BJ (cell line): ENCODE data around the gene LRP1B. TPM values are rescaled to one million over a fixed set of nuclear protein-coding genes. Genes with fewer than 3 reads are reported as not detected.

Experiments
- CTCF ChIA-PET: fragments of 350-600 bp; formaldehyde crosslinking; extraction: SDS; loops from one replicate; lab custom pipeline; 2021; ENCODE audit warnings: antibody characterized with exemption, inconsistent platforms; lab: Yijun Ruan, JAX
- POLR2A ChIA-PET: fragments of 300-600 bp; sonication (Branson Sonifier 250); formaldehyde crosslinking; extraction: SDS; loops from one replicate; lab custom pipeline; 2021; ENCODE audit warnings: antibody characterized with exemption; lab: Charles Lee
- DNase-seq: peaks from one replicate; pipeline ENCODE4 v3.0.0-alpha.2; 2011; ENCODE audit warnings: low read depth
- H3K27me3 ChIP-seq: 2 replicates; pipeline ENCODE4 v1.6.0; 2011; ENCODE audit warnings: low read length; ENCODE audit not compliant: control insufficient read depth, insufficient read depth
- H3K36me3 ChIP-seq: 2 replicates; pipeline ENCODE4 v1.5.1; 2011; ENCODE audit warnings: low read length; ENCODE audit not compliant: control insufficient read depth, insufficient read depth
- H3K4me3 ChIP-seq: 2 replicates; pipeline ENCODE4 v1.5.1; 2011; ENCODE audit warnings: low read depth, mild to moderate bottlenecking, control low read depth, low read length
- polyA plus RNA-seq: library from polyadenylated mRNA; depleted of rRNA; stranded (reverse); fragments of >200 nt; gene quantifications from 2 replicates; pipeline ENCODE4 v1.2.3, GENCODE V29; 2011
- TF ChIP-seq, protein P1 (sequence below): IDR thresholded peaks from 2 replicates; pipeline ENCODE4 v1.5.1; 2011; ENCODE audit warnings: low read depth, mild to moderate bottlenecking, control low read depth, inconsistent platforms, low read length, moderate library complexity; ENCODE audit not compliant: insufficient read depth

LRP1B gene
- polyA plus RNA-seq, 1 experiment = 0.04 TPM

DNA sequence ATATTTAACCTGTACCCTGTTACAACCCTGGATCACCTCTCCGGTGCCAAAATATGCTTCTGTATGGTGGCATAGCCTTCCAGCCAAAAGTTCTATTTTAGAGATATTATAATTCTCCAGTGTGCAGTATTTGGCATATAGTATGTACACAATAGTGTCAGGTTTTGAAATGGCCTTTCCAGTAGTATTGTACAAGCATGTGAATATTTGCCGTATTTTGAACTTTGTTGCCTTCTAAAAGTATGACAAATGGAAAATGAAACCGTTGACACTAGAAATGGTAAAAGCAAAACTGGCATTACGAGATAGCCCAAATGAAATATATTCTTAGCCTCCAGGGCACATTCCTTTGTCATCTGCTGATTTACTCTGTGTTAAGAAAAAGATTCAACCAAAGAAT lies 431.2 kb downstream of the LRP1B start:
- no peak for DNase-seq
- POLR2A ChIA-PET = no interaction called here
- H3K27me3 ChIP-seq = no peaks in the 10 kb centered on the region
- CTCF ChIA-PET = no interaction called here
- TF ChIP-seq, protein P1, sequence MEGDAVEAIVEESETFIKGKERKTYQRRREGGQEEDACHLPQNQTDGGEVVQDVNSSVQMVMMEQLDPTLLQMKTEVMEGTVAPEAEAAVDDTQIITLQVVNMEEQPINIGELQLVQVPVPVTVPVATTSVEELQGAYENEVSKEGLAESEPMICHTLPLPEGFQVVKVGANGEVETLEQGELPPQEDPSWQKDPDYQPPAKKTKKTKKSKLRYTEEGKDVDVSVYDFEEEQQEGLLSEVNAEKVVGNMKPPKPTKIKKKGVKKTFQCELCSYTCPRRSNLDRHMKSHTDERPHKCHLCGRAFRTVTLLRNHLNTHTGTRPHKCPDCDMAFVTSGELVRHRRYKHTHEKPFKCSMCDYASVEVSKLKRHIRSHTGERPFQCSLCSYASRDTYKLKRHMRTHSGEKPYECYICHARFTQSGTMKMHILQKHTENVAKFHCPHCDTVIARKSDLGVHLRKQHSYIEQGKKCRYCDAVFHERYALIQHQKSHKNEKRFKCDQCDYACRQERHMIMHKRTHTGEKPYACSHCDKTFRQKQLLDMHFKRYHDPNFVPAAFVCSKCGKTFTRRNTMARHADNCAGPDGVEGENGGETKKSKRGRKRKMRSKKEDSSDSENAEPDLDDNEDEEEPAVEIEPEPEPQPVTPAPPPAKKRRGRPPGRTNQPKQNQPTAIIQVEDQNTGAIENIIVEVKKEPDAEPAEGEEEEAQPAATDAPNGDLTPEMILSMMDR = no peak
- no peaks in the 10 kb centered on the region for H3K36me3 ChIP-seq
- H3K4me3 ChIP-seq = no peak overlapping the region

- Histone ChIP-seq H3K4me3 (no peak overlapping the region), H3K27me3 (no peaks in the 10 kb centered on the region), H3K36me3 (no peaks in the 10 kb centered on the region)
- no peak for DNase-seq
- ChIA-PET POLR2A (interaction anchor here (0.7 kb wide), 1 partner anchor 73 kb away, joined by 3 read pairs; no protein-coding TSS in a partner anchor), CTCF (interaction anchor here (0.6 kb wide), 1 partner anchor 835 kb away, joined by 4 read pairs; no protein-coding TSS in a partner anchor)
- TF ChIP-seq, protein P1 = no peak
Measured at GRCh38 chr2:141698500-141698899, 432.3 kb downstream of the LRP1B start.

DNA sequence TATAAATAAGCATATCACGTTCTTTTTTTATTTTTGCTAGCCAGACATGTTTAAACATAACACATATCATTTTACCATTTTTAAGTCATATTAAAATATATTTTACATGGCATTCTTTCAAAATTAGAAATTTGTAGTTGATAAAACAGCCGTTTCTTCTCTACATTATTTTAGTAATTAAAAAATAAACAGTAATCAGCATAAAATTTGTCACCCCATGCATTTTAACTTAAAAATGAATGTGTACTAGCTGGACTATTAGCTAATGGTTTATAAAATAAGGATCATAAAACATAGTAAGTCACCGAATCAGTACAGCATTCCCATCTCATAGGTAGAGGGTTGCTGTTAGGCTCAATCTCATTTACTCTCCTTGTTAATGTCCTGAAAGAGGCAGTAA lies 433.8 kb downstream of the LRP1B start:
- TF ChIP-seq, protein P1 = no peak
- CTCF ChIA-PET = no interaction called here
- no peak for DNase-seq
- H3K36me3 ChIP-seq = no peaks in the 10 kb centered on the region
- H3K27me3 ChIP-seq = no peaks in the 10 kb centered on the region
- H3K4me3 ChIP-seq = no peak overlapping the region
- POLR2A ChIA-PET = no interaction called here

DNA sequence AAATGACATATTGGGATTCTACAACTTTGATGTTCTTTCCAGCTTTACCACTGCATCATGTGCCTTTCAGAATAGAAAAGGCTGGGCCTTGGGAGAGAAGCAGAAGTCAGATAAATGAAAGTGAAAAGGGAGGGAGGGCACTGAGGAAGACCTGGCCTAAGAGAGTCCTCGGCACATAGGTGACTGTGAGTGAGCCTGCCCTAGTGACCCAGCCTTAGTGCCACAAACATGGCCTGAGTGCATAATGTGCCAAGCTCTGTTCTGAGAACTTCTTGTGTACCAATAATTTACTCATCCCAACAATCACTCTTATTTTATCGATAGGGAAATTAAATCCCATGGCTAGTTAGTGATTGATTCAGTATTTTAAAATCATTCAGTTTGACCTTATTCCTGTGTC lies 436.6 kb downstream of the LRP1B start:
- POLR2A ChIA-PET = no interaction called here
- no peaks in the 10 kb centered on the region for H3K36me3 ChIP-seq
- CTCF ChIA-PET = no interaction called here

DNA sequence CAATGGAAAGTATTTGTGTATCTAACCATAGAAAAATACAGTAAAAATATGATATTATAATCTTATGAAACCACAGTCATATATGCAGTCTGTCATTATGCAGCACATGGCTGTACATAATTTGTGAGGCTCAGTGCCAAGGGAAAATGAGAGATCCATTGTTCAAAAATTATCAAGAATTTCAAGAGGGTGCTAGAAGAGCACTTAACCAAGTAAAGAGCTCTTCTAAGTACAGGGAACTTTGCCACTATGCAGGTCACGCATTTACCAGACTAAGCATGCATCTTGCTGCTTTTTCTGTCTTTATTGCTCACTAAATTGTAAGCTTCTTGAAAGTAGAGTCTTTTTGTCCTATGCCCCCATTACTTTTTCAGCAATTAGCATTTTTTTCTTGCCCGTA lies 438.0 kb downstream of the LRP1B start:
- Histone ChIP-seq H3K4me3 (no peak overlapping the region), H3K36me3 (no peaks in the 10 kb centered on the region), H3K27me3 (no peaks in the 10 kb centered on the region)
- ChIA-PET POLR2A (no interaction called here), CTCF (no interaction called here)
- no peak for DNase-seq
- TF ChIP-seq, protein P1 = no peak

More for the DNA sequence above, 436.6 kb downstream of the LRP1B start:
- no peak for DNase-seq
- H3K27me3 ChIP-seq = no peaks in the 10 kb centered on the region
- TF ChIP-seq, protein P1 = no peak
- H3K4me3 ChIP-seq = no peak overlapping the region
